CD4-positive, alpha-beta T cell treated with Interleukin-12 subunit alpha and Interleukin-12 subunit beta, for 1 hour (primary cell): ENCODE results near the gene CRTAC1.

Experiments
- DNase-seq: peaks from one replicate; pipeline ENCODE4 v3.0.0-alpha.2; 2020

Gene CRTAC1

GRCh38 chr10:97892506-97892905 lies 137.9 kb downstream of the CRTAC1 start:
- DNase-seq, result no peak

- DNase-seq, result no peak
These were observed 138.8 kb downstream of the CRTAC1 start for GRCh38 chr10:97891497-97892167.

- no peak for DNase-seq
These were observed 140.8 kb downstream of the CRTAC1 start for GRCh38 chr10:97889461-97890265.

GRCh38 chr10:97888641-97889262 lies 141.7 kb downstream of the CRTAC1 start:
- no peak for DNase-seq

GRCh38 chr10:97888134-97888533 lies 142.3 kb downstream of the CRTAC1 start:
- no peak for DNase-seq

GRCh38 chr10:97887399-97887798 lies 143.0 kb downstream of the CRTAC1 start:
- no peak for DNase-seq

GRCh38 chr10:97886286-97886685 lies 144.1 kb downstream of the CRTAC1 start:
- no peak for DNase-seq

GRCh38 chr10:97883092-97883485 lies 147.3 kb downstream of the CRTAC1 start:
- no peak for DNase-seq

GRCh38 chr10:97882142-97883091 lies 148.0 kb downstream of the CRTAC1 start:
- DNase-seq, result no peak

- DNase-seq, result no peak
These were observed 150.3 kb downstream of the CRTAC1 start for GRCh38 chr10:97880109-97880508.

- no peak for DNase-seq
These were observed 151.2 kb downstream of the CRTAC1 start for GRCh38 chr10:97879241-97879640.

- DNase-seq, result no peak
These were observed 154.0 kb downstream of the CRTAC1 start for GRCh38 chr10:97876402-97876801.

GRCh38 chr10:97875391-97875790 lies 155.0 kb downstream of the CRTAC1 start:
- DNase-seq, result no peak

- no peak for DNase-seq
These were observed 156.1 kb downstream of the CRTAC1 start for GRCh38 chr10:97874332-97874731.

GRCh38 chr10:97873569-97873968 lies 156.9 kb downstream of the CRTAC1 start:
- no peak for DNase-seq

GRCh38 chr10:97870990-97871389 lies 159.4 kb downstream of the CRTAC1 start:
- DNase-seq, result no peak

- DNase-seq, result peak; percentile 86
These were observed 161.1 kb downstream of the CRTAC1 start for GRCh38 chr10:97869091-97870042.

- DNase-seq, result no peak
These were observed 162.2 kb downstream of the CRTAC1 start for GRCh38 chr10:97868134-97868685.

GRCh38 chr10:97867220-97867800 lies 163.1 kb downstream of the CRTAC1 start:
- no peak for DNase-seq

GRCh38 chr10:97866524-97867219 lies 163.7 kb downstream of the CRTAC1 start:
- DNase-seq, result no peak
